Keratinocyte (primary cell): Measurements from ENCODE around the gene LPXN. TPM values are rescaled to one million over a fixed set of nuclear protein-coding genes. Genes with fewer than 3 reads are reported as not detected.

ENCODE experiments used
- DNase-seq: peaks from one replicate; pipeline ENCODE4 v3.0.0-alpha.2; 2011; ENCODE audit warnings: low read depth, missing footprints, low spot score
- FAIRE-seq: peaks from 2 replicates; lab custom pipeline; 2011; peaks lifted over from hg19 to GRCh38; lab: Jason Lieb, UNC
- H2AFZ ChIP-seq: 2 replicates; pipeline ENCODE4 v1.6.0; 2012; ENCODE audit warnings: low read length, control low read depth, inconsistent platforms; ENCODE audit not compliant: control insufficient read depth
- H3K27ac ChIP-seq: 2 replicates; pipeline ENCODE4 v1.5.1; 2011; ENCODE audit warnings: low read length; ENCODE audit not compliant: control insufficient read depth, insufficient read depth
- H3K27me3 ChIP-seq: 3 replicates; pipeline ENCODE4 v1.6.0; 2011; ENCODE audit warnings: low read length; ENCODE audit not compliant: control insufficient read depth, insufficient read depth; ENCODE audit errors: extremely low read depth
- H3K36me3 ChIP-seq, 2 experiments: 2 replicates in 1 of 2; 3 replicates in 1 of 2; pipeline ENCODE4 v1.5.1; 2011; ENCODE audit warnings: low read length in 2 of 2, mild to moderate bottlenecking in 1 of 2; ENCODE audit not compliant: control insufficient read depth in 2 of 2, insufficient read depth in 2 of 2; ENCODE audit errors: extremely low read depth in 1 of 2
- H3K4me1 ChIP-seq: 3 replicates; pipeline ENCODE4 v1.5.1; 2011; ENCODE audit warnings: low read length; ENCODE audit not compliant: control insufficient read depth, insufficient read depth; ENCODE audit errors: extremely low read depth
- H3K4me2 ChIP-seq: 3 replicates; pipeline ENCODE4 v1.6.0; 2011; ENCODE audit warnings: low read depth, low read length; ENCODE audit not compliant: control insufficient read depth, insufficient read depth; ENCODE audit errors: extremely low read depth
- H3K4me3 ChIP-seq, 3 experiments: fragments of 200-600 bp in 1 of 3; sonication (generic) in 1 of 3; 2 replicates in 2 of 3; 3 replicates in 1 of 3; pipeline ENCODE4 v1.5.1; 2011 to 2016; ENCODE audit warnings: low read length in 3 of 3, mild to moderate bottlenecking in 3 of 3, control low read depth in 2 of 3, inconsistent platforms in 1 of 3, low read depth in 1 of 3, mixed read lengths in 1 of 3, mixed run types in 1 of 3, moderate library complexity in 1 of 3; ENCODE audit not compliant: control insufficient read depth in 2 of 3, insufficient read depth in 2 of 3; ENCODE audit errors: extremely low read depth in 1 of 3
- H3K79me2 ChIP-seq: 2 replicates; pipeline ENCODE4 v1.6.0; 2012; ENCODE audit warnings: low read length; ENCODE audit not compliant: control insufficient read depth, insufficient read depth
- H3K9ac ChIP-seq: 3 replicates; pipeline ENCODE4 v1.6.0; 2011; ENCODE audit warnings: low read length; ENCODE audit not compliant: control insufficient read depth, insufficient read depth; ENCODE audit errors: extremely low read depth
- H3K9me1 ChIP-seq: 3 replicates; pipeline ENCODE4 v1.6.0; 2011; ENCODE audit warnings: low read length; ENCODE audit not compliant: control insufficient read depth, insufficient read depth; ENCODE audit errors: extremely low read depth
- H3K9me3 ChIP-seq: 2 replicates; pipeline ENCODE4 v1.5.1; 2012; ENCODE audit warnings: low read depth, low read length; ENCODE audit not compliant: control insufficient read depth
- H4K20me1 ChIP-seq: 3 replicates; pipeline ENCODE4 v1.6.0; 2011; ENCODE audit warnings: low read length; ENCODE audit not compliant: control insufficient read depth, insufficient read depth; ENCODE audit errors: extremely low read depth
- CTCF ChIP-seq, 3 experiments: IDR thresholded peaks in 1 of 3; conservative IDR thresholded peaks in 1 of 3; optimal IDR thresholded peaks in 1 of 3; 2 replicates in 2 of 3; 3 replicates in 1 of 3; pipeline versions ENCODE3 to v1.5.1; 2011; ENCODE audit warnings: low read length in 3 of 3, mild to moderate bottlenecking in 3 of 3, moderate library complexity in 2 of 3, control low read depth in 1 of 3, inconsistent platforms in 1 of 3; ENCODE audit not compliant: insufficient read depth in 2 of 3; ENCODE audit errors: extremely low read depth in 1 of 3
- EZH2 ChIP-seq: IDR thresholded peaks from one replicate; pipeline ENCODE4 v1.6.1; 2012; ENCODE audit warnings: inconsistent platforms, mild to moderate bottlenecking, low read length, moderate library complexity
- dilution Hi-C: fragments of 300-500 bp; cut with MboI; formaldehyde crosslinking; loops from one replicate; pipeline ENCODE4 v1.7.0; 2020; ENCODE audit warnings: low sequenced_read_pairs; ENCODE audit not compliant: extremely low pct_ligation_motif_present
- polyA plus RNA-seq, 5 experiments: library from polyadenylated mRNA; depleted of rRNA in 3 of 5; stranded (reverse) in 3 of 5; stranded (forward) in 1 of 5; unstranded in 1 of 5; fragments of >200 nt; gene quantifications; 1 replicate in 1 of 5; 2 replicates in 3 of 5; 3 replicates in 1 of 5; pipeline versions ENCODE4 v1.2.1 to v1.2.3, GENCODE V29; 2011 to 2012; ENCODE audit warnings: missing spikeins in 2 of 5, low read depth in 1 of 5, low replicate concordance in 1 of 5

Gene LPXN
- polyA plus RNA-seq, 1 donor (not counting 4 experiments of a cell fraction or from before 2014, with no cell fraction given), result 83.9 TPM

- no peak overlapping the region for H3K4me3 ChIP-seq
- H3K36me3 ChIP-seq, result peaks cover 0 to 11% of the 10 kb centered on the region in 2 experiments
- H3K27ac ChIP-seq, result no peak overlapping the region
- H3K4me2 ChIP-seq, result peak overlapping the region; percentile 23
- H2AFZ ChIP-seq, result no peak overlapping the region
- no peaks in the 10 kb centered on the region for H3K4me1 ChIP-seq
- DNase-seq (peak; percentile 60), FAIRE-seq (peak; percentile 83)
- H3K9me1 ChIP-seq, result no peaks in the 10 kb centered on the region
- H3K27me3 ChIP-seq, result no peaks in the 10 kb centered on the region
- no peak overlapping the region for H3K9ac ChIP-seq
- dilution Hi-C loops, result no loop called here
- no peaks in the 10 kb centered on the region for H3K9me3 ChIP-seq
- no peaks in the 10 kb centered on the region for H4K20me1 ChIP-seq
- no peaks in the 10 kb centered on the region for H3K79me2 ChIP-seq
- TF ChIP-seq EZH2 (no peak), CTCF (optimal IDR thresholded peaks at IDR 0.05 in 1 of 3, IDR thresholded peaks at IDR 0.05 in 1 of 3, conservative IDR thresholded peaks at IDR 0.05 in 1 of 3; ENCODE audit: extremely low read depth in 1 of 3, insufficient read depth in 2 of 3, low read length in 3 of 3) (peak; percentile 75 to 88 (median 84))
These were observed 51.2 kb downstream of the LPXN start for GRCh38 chr11:58524232-58525036.

GRCh38 chr11:58513747-58514367, 61.8 kb downstream of the LPXN start:
- TF ChIP-seq CTCF (optimal IDR thresholded peaks at IDR 0.05 in 1 of 3, IDR thresholded peaks at IDR 0.05 in 1 of 3, conservative IDR thresholded peaks at IDR 0.05 in 1 of 3; ENCODE audit: extremely low read depth in 1 of 3, insufficient read depth in 2 of 3, low read length in 3 of 3) (peak; percentile 58 to 81 (median 70)), EZH2 (no peak)
- no peaks in the 10 kb centered on the region for H3K36me3 ChIP-seq
- H3K9me1 ChIP-seq, result no peaks in the 10 kb centered on the region
- H3K9me3 ChIP-seq, result no peaks in the 10 kb centered on the region
- no peaks in the 10 kb centered on the region for H3K27me3 ChIP-seq
- no peaks in the 10 kb centered on the region for H4K20me1 ChIP-seq
- no peak overlapping the region for H2AFZ ChIP-seq
- H3K4me1 ChIP-seq, result no peaks in the 10 kb centered on the region
- H3K4me2 ChIP-seq, result no peak overlapping the region
- DNase-seq (no peak), FAIRE-seq (peak; percentile 88)
- H3K4me3 ChIP-seq, result no peak overlapping the region
- H3K79me2 ChIP-seq, result no peaks in the 10 kb centered on the region
- no peak overlapping the region for H3K27ac ChIP-seq
- H3K9ac ChIP-seq, result no peak overlapping the region
- dilution Hi-C loops, result no loop called here
